GM19035 (cell line): ENCODE measurements around the gene NUDT1.

Experiments
- ATAC-seq: cut with Tn5 transposase; IDR thresholded peaks from one replicate; pipeline ENCODE4 v1.9.1; 2021; ENCODE audit not compliant: unreplicated experiment

Gene NUDT1

GRCh38 chr7:2241580-2242540, at the start of gene NUDT1, which contains the start of gene MRM2:
Gene NUDT1, plus strand, starts transcription at chr7:2242226. Its CDS starts 2,349 bp downstream, at chr7:2244575.
Gene MRM2, minus strand, starts transcription at chr7:2242205. Its CDS starts 36 bp downstream, at chr7:2242169.
- peak; percentile 64 for ATAC-seq

GRCh38 chr7:2192831-2193534, 49.0 kb upstream of the NUDT1 start:
- no peak for ATAC-seq

GRCh38 chr7:2193575-2194305, 48.3 kb upstream of the NUDT1 start:
- ATAC-seq = no peak

- ATAC-seq = no peak
Measured at GRCh38 chr7:2195400-2196246, 46.4 kb upstream of the NUDT1 start.

GRCh38 chr7:2196381-2197378, 45.3 kb upstream of the NUDT1 start:
- no peak for ATAC-seq

DNA sequence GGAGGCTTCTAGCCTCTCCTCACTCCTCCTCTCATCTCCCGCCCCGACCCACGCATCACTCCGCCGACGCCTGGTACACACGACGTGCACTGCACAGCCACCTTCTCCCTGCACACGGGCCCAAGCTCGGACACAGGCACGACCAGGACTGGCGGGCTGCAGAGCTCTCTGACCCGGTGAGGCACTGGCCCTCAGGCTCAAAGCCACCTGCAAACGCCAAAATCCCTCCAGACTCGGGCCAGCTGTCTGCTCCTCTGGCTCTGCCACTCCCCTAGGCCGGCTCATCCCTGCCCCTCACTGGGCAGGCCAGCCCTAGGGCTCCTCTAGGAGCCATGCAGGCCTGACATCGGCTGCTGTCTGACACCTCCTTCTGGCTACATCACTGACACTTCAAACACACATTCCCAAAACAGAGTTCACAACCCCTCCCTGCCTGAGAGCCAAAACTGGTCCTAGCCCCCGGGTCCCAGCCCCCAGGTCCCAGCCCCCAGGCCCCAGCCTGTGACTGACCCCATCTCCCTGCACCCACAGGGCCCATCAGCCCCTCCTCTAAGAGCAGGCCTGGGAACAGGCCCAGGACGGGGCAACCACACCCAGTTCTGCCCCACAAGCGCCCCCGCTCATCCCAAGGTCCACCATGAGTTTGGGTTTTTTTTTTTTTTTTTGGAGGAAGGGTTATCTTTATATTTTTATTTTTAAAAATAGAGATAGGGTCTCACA, 44.4 kb upstream of the NUDT1 start:
- ATAC-seq = no peak

DNA sequence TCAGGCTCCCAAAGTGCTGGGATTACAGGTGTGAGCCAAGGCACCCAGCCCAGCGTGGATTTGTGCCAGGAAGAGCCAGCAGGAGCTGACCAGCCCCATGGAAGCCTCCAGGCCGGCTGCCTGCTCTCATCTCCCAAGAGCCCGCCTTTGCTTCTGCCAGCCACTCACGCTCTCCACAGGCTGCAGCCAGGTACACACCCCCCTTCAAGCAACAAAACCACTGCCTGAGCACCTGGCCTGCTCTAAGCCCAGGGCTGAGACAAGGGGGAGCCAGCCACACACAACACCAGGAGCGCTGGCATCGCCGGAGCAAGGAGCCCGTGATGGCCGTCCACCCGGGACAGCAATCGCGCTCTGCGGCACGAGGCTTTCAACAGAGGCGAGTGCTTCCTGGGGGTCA, 43.8 kb upstream of the NUDT1 start:
- ATAC-seq = no peak

DNA sequence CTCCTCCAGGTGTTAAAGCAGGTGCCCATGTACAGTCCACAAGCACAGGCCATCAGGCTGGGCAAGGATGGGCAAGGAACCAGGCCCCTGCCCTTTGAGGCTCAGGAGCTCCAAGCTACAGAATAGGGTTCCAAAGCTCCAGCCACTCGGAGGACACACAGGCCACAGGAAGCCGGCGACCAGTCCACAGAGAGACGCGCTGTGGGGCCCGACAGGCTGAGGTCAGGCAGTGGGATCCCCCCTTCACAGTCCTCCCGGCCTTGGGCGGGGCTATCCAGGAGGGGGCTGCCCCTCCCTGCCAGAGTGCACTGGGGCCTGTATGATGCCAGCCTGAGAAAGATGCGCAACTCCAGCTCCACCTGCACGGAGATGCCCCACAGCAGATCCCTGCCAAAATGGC, 43.3 kb upstream of the NUDT1 start:
- ATAC-seq = no peak

- no peak for ATAC-seq
Measured at GRCh38 chr7:2199528-2199927, 42.5 kb upstream of the NUDT1 start.

DNA sequence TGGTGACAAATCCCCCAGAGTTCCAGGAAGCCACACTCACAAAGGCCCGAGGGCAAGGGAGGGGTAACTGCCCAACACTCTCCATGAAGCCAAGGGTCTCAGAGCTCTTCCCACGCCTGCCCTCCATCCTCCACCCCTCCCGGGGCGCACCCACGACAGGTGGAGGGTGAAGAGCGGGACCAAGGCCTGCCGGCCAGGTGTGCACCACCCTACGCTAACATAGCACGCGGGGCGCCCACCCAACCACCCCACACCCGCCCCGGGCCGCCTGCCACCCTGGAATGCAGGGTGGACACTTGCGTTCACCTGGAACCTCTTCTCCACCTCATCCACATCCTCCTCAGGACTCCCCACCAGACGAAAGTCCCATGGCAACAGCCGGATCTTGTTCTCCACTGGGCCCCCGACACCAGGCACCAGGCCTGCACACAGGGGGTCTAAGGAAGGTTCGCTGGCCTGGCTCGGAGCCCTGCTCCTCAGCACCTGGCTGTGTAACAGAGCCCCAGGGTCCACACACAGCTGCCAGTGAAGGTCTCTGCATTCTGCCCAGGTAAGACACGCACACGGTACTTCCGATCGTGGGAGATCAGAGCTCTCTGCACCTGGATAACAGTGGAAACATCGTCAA, 42.0 kb upstream of the NUDT1 start:
- no peak for ATAC-seq

DNA sequence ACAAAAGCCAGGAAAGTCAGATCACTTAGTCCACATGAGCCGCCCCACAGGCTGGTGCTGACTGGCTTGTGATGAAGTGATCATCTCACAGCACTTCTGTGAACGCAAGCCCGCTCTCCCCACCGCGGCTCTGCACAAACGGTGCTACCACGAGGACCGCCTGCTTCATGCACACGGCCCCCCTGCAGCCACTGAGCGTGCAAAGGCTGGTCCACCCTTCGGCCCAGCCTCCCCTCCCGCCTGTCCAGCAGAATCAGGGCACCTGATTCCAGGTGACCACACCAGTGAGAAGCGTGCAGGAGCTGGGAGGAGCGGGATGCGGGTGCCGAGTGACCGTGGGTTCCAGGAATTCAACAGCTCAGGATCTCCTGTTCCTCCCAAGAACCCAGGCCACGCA, 41.4 kb upstream of the NUDT1 start:
- ATAC-seq = no peak

DNA sequence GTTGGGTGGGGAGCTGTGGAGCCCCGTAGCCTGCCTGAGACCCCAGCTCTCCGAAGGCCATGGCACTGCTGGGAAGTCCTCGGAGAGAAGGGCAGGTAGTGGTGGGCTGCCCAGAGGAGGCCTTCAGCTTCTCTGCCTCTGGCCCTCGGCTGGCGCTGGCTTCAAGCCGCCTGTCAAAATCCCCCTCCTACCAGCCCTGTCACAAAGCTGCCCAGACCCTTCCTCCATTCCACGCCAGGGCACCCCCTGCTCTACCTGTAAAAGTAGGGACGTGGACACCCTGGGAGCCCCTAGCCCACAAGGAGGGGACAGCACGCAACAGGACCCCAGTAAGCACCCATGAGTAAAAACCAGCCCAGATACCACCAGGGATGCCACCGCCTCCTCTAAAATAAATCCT, 40.9 kb upstream of the NUDT1 start:
- ATAC-seq = no peak

- ATAC-seq = no peak
Measured at GRCh38 chr7:2201686-2202360, 40.2 kb upstream of the NUDT1 start.

GRCh38 chr7:2202361-2202761, 39.7 kb upstream of the NUDT1 start:
- ATAC-seq = no peak

DNA sequence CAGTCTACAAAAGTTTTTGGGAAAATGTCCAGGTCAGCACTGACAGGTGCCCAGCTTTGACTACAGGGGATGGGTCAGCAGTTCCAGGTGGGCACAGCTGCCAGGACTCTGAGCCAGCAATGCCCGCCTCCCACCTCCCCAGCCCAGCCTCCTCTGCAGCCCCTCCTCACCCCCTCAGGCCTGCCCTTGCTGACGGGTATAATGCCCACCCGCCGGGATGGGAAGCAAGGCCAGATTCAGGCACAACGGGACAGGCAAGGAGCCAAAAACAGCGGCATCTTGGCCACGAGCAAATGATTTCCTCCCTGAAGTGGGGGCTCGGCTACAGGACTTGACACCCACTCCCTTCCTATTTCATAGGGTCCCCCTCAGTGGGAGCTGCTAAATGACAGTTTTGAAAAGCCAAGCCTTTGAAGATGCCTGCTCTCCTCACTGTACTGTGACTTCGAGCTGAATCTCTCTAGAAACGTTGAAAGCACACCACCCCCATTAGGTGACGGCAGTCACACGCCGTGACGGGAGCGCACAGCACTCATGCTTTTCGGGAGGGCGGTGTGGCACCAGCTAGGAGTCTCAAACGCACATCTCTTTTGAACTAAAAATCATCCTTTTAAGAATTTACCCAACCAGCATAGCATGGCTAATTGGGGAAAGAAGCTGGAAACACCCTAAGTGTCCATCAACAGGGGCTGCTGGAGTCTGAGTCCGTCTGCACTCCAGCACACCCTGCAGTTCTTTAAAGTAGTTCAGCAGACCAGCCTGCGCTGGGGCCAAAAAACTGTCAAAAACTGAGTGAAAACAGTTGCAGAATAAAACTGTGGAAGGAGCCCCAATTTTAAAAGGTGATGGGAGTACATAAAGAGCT, 38.9 kb upstream of the NUDT1 start:
- ATAC-seq = no peak

DNA sequence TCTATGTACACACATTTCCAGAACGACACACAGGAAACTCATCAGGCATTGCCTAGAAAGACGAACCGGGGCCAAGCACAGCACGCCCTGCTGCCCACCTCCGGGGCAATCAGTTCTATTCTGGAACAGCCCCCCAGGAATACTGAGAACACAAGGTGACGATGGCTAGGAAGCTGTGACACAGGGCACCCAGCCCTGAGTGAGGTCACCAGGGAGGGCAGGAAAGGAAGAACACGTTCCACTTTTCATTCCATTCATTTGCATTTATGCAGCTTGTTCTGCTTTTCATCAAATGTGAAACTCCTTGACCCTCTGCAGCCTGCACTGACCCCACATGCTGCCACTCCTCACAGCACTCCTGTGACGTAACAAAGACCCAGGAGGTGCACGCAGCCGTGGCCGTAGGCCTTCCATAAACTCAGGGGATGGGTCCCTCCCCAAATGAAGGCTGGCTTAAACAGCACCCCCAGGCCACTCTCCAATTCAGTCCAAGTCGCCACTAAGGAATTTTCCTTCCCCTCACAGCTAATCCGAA, 38.2 kb upstream of the NUDT1 start:
- ATAC-seq = no peak
